Measurements from ENCODE around the gene RAET1E. TPM values are rescaled to one million over a fixed set of nuclear protein-coding genes. Genes with fewer than 3 reads are reported as not detected.

The RAET1E gene
- total RNA-seq, 2 experiments from 2014 or later: not detected

DNA sequence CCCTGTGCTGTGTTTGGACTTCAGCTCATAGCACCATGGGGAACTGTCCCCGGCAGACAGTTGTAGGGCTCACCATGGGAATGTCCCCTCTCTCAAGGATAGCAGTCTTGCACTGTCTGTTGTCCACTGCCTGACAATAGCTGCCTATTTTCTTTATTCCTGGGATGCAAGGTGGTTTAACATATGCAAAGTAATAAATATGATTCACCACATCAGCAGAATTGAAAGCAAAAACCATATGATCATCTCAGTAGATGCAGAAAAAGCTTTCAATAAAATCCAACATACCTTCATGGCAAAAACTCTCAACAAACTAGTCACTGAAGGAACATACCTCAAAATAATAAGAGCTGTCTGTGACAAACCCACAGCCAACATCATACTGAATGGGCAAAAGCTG, 20.3 kb downstream of the RAET1E start:
- H3K36me3 Mint-ChIP-seq (ENCODE audit: low read depth): no peaks in the 10 kb centered on the region
- Histone ChIP-seq H3K27ac (ENCODE audit: low read depth in 1 of 2, low read length in 2 of 2) (no peak overlapping the region), H3K4me1 (ENCODE audit: insufficient read depth, low read length) (no peaks in the 10 kb centered on the region), H3K27me3 (ENCODE audit: control insufficient read depth in 1 of 2, insufficient read depth in 2 of 2, low read length in 2 of 2) (peaks cover 9 to 24% of the 10 kb centered on the region in 2 experiments), H3K36me3 (ENCODE audit: insufficient read depth, low read length) (no peaks in the 10 kb centered on the region), H3K4me3 (ENCODE audit: low read length) (no peak overlapping the region), H3K9me3 (ENCODE audit: control insufficient read depth in 1 of 2, insufficient read depth in 1 of 2, low read length in 2 of 2) (no peaks in the 10 kb centered on the region)
- POLR2A ChIA-PET: interaction anchor here (1.8 kb wide), 1 partner anchor 9 kb away, joined by 4 read pairs; no protein-coding TSS in a partner anchor
- H3K27ac Mint-ChIP-seq: no peak overlapping the region
- CTCF ChIA-PET: no interaction called here
- peaks cover 68% of the 10 kb centered on the region for H3K27me3 Mint-ChIP-seq
- no peaks in the 10 kb centered on the region for H3K4me1 Mint-ChIP-seq (ENCODE audit: low read depth)
- ATAC-seq (ENCODE audit: poor library complexity) (no peak), DNase-seq (no peak)
- no peak overlapping the region for H3K4me3 Mint-ChIP-seq
- H3K9me3 Mint-ChIP-seq: no peaks in the 10 kb centered on the region
- intact Hi-C loops (cut with DNase I, micrococcal nuclease): no loop called here
- TF ChIP-seq, protein P1, sequence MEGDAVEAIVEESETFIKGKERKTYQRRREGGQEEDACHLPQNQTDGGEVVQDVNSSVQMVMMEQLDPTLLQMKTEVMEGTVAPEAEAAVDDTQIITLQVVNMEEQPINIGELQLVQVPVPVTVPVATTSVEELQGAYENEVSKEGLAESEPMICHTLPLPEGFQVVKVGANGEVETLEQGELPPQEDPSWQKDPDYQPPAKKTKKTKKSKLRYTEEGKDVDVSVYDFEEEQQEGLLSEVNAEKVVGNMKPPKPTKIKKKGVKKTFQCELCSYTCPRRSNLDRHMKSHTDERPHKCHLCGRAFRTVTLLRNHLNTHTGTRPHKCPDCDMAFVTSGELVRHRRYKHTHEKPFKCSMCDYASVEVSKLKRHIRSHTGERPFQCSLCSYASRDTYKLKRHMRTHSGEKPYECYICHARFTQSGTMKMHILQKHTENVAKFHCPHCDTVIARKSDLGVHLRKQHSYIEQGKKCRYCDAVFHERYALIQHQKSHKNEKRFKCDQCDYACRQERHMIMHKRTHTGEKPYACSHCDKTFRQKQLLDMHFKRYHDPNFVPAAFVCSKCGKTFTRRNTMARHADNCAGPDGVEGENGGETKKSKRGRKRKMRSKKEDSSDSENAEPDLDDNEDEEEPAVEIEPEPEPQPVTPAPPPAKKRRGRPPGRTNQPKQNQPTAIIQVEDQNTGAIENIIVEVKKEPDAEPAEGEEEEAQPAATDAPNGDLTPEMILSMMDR (IDR thresholded peaks at IDR 0.05): no peak

DNA sequence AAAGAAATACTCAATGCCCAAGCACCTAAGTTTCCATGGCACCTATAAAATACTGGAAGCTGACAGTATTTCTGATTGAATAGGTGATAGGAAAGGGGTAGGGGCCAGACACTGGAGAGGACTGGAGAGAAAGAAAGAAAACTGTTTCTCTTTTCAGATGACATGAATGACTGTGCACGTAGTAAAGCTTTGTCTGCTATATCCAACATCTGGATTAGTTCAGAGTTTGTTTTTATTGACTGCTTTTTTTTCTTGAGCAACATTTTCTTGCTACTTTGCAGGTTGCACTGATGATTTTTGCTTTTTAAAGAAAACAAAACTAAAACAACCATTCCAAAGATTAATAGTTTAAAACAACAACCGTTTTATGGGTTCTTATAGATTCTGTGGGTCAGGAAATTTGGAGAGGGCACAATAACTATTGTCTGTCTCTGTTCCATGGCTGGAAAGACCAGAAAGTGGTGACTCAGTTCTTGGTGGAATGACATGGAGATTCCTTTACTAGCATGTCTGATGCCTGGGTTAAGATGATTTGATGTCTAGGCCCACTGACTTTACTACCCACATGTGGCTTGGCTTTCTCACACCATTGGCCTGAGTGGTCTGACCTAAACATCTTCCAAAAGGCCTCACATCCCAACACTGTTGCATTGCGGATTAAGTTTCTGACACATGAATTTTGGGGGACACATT, 21.5 kb downstream of the RAET1E start:
- H3K9me3 Mint-ChIP-seq: no peaks in the 10 kb centered on the region
- no peaks in the 10 kb centered on the region for H3K4me1 Mint-ChIP-seq (ENCODE audit: low read depth)
- Histone ChIP-seq H3K4me3 (ENCODE audit: low read length) (no peak overlapping the region), H3K27ac (ENCODE audit: low read depth in 1 of 2, low read length in 2 of 2) (no peak overlapping the region), H3K4me1 (ENCODE audit: insufficient read depth, low read length) (no peaks in the 10 kb centered on the region), H3K9me3 (ENCODE audit: control insufficient read depth in 1 of 2, insufficient read depth in 1 of 2, low read length in 2 of 2) (no peaks in the 10 kb centered on the region), H3K27me3 (ENCODE audit: control insufficient read depth in 1 of 2, insufficient read depth in 2 of 2, low read length in 2 of 2) (peaks cover 9 to 24% of the 10 kb centered on the region in 2 experiments), H3K36me3 (ENCODE audit: insufficient read depth, low read length) (no peaks in the 10 kb centered on the region)
- ChIA-PET CTCF (no interaction called here), POLR2A (no interaction called here)
- no peaks in the 10 kb centered on the region for H3K36me3 Mint-ChIP-seq (ENCODE audit: low read depth)
- intact Hi-C loops (cut with DNase I, micrococcal nuclease): no loop called here
- ATAC-seq (ENCODE audit: poor library complexity) (no peak), DNase-seq (no peak)
- H3K27me3 Mint-ChIP-seq: peaks cover 64% of the 10 kb centered on the region
- no peak overlapping the region for H3K27ac Mint-ChIP-seq
- TF ChIP-seq, protein P1 (IDR thresholded peaks at IDR 0.05): no peak
- no peak overlapping the region for H3K4me3 Mint-ChIP-seq

DNA sequence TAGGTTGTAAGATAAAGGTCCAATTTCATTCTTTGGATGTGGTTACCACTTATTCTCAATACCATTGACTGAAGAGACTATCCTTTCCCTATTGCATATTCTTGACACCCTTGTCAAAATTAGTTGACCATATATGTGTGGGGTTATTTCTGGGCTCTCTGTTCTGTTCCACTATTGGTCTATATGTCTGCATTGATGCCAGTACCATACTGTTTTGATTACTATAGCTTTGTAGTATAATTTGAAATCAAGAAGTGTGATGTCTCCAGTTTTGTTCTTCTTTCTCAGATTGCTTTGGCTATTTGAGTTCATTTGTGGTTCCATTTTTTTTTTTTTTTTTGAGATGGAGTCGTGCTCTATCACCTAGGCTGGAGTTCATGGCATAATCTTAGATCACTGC, 25.7 kb downstream of the RAET1E start:
- Mint-ChIP-seq H3K4me1 (ENCODE audit: low read depth) (no peaks in the 10 kb centered on the region), H3K27ac (no peak overlapping the region), H3K36me3 (ENCODE audit: low read depth) (no peaks in the 10 kb centered on the region), H3K27me3 (peaks cover 32% of the 10 kb centered on the region), H3K4me3 (no peak overlapping the region), H3K9me3 (no peaks in the 10 kb centered on the region)
- H3K9me3 ChIP-seq (ENCODE audit: control insufficient read depth in 1 of 2, insufficient read depth in 1 of 2, low read length in 2 of 2): no peaks in the 10 kb centered on the region
- no peaks in the 10 kb centered on the region for H3K4me1 ChIP-seq (ENCODE audit: insufficient read depth, low read length)
- ATAC-seq (ENCODE audit: poor library complexity) (no peak), DNase-seq (no peak)
- H3K27me3 ChIP-seq (ENCODE audit: control insufficient read depth in 1 of 2, insufficient read depth in 2 of 2, low read length in 2 of 2): peaks cover 5 to 12% of the 10 kb centered on the region in 2 experiments
- H3K27ac ChIP-seq (ENCODE audit: low read depth in 1 of 2, low read length in 2 of 2): no peak overlapping the region
- TF ChIP-seq, protein P1 (IDR thresholded peaks at IDR 0.05): no peak
- H3K4me3 ChIP-seq (ENCODE audit: low read length): no peak overlapping the region
- ChIA-PET CTCF (no interaction called here), POLR2A (no interaction called here)
- intact Hi-C loops (cut with DNase I, micrococcal nuclease): no loop called here
- H3K36me3 ChIP-seq (ENCODE audit: insufficient read depth, low read length): no peaks in the 10 kb centered on the region
